H1 (cell line): Measurements from ENCODE around the gene PIGS. TPM values are rescaled to one million over a fixed set of nuclear protein-coding genes. Genes with fewer than 3 reads are reported as not detected.

Source experiments
- CTCF ChIA-PET: fragments of 300-600 bp; sonication (Branson Sonifier 250); formaldehyde crosslinking; loops from one replicate; lab custom pipeline; 2021; ENCODE audit not compliant: partially characterized antibody; lab: Charles Lee
- POLR2A ChIA-PET: fragments of 300-600 bp; sonication (Branson Sonifier 250); formaldehyde crosslinking; loops from one replicate; lab custom pipeline; 2021; ENCODE audit warnings: inconsistent platforms; ENCODE audit not compliant: partially characterized antibody; lab: Charles Lee
- DNase-seq, 2 experiments: peaks; one replicate each; pipeline versions ENCODE4 v3.0.0 to v3.0.0-alpha.2; 2010 to 2022; ENCODE audit warnings: low spot score in 2 of 2, low read depth in 1 of 2, mixed read lengths in 1 of 2
- FAIRE-seq: peaks from 2 replicates; lab custom pipeline; 2011; peaks lifted over from hg19 to GRCh38; lab: Jason Lieb, UNC
- H2AFZ ChIP-seq: 2 replicates; pipeline ENCODE4 v1.8.1; 2012; ENCODE audit warnings: low read length, inconsistent platforms
- H2AK5ac ChIP-seq: 2 replicates; pipeline ENCODE4 v1.6.1; 2013; ENCODE audit warnings: low read depth, low read length
- H2BK120ac ChIP-seq: replicated peaks from 2 replicates; pipeline ENCODE3; 2013; ENCODE audit warnings: low read depth, low read length, inconsistent platforms
- H2BK12ac ChIP-seq: 2 replicates; pipeline ENCODE4 v1.6.1; 2013; ENCODE audit warnings: low read depth, low read length
- H2BK15ac ChIP-seq: 2 replicates; pipeline ENCODE4 v1.6.1; 2013; ENCODE audit warnings: low read length
- H2BK20ac ChIP-seq: 2 replicates; pipeline ENCODE4 v1.6.1; 2013; ENCODE audit warnings: low read length
- H2BK5ac ChIP-seq: 2 replicates; pipeline ENCODE4 v1.6.1; 2013; ENCODE audit warnings: low read depth, low read length
- H3K14ac ChIP-seq: 2 replicates; pipeline ENCODE4 v1.6.1; 2013; ENCODE audit warnings: inconsistent platforms; ENCODE audit not compliant: insufficient read length
- H3K18ac ChIP-seq: 2 replicates; pipeline ENCODE4 v1.6.1; 2013; ENCODE audit warnings: low read length; ENCODE audit errors: extremely low read depth
- H3K23ac ChIP-seq: 2 replicates; pipeline ENCODE4 v1.6.1; 2013; ENCODE audit warnings: inconsistent platforms; ENCODE audit not compliant: insufficient read length
- H3K23me2 ChIP-seq: 2 replicates; pipeline ENCODE4 v1.6.1; 2013; ENCODE audit warnings: low read depth, low read length
- H3K27ac ChIP-seq: 2 replicates; pipeline ENCODE4 v1.6.1; 2011; ENCODE audit warnings: low read depth, low read length, inconsistent platforms
- H3K27me3 ChIP-seq, 4 experiments: replicated peaks in 1 of 4; 1 replicate in 1 of 4; 2 replicates in 3 of 4; pipeline versions ENCODE4 v1.6.1 to v1.8.1; 2011 to 2013; ENCODE audit warnings: low read length in 3 of 4, mild to moderate bottlenecking in 3 of 4, inconsistent platforms in 2 of 4, mixed read lengths in 2 of 4, moderate library complexity in 1 of 4; ENCODE audit not compliant: control insufficient read depth in 3 of 4, insufficient read depth in 3 of 4; ENCODE audit errors: extremely low read depth in 1 of 4
- H3K36me3 ChIP-seq, 4 experiments: 2 replicates each; pipeline versions ENCODE4 v1.6.1 to v1.8.1; 2011 to 2013; ENCODE audit warnings: mild to moderate bottlenecking in 4 of 4, low read length in 3 of 4, moderate library complexity in 2 of 4, control low read depth in 1 of 4, inconsistent platforms in 1 of 4; ENCODE audit not compliant: insufficient read depth in 4 of 4, control insufficient read depth in 2 of 4
- H3K4ac ChIP-seq: replicated peaks from 2 replicates; pipeline ENCODE3; 2013; ENCODE audit warnings: low read length, low read depth, mixed read lengths, inconsistent platforms; ENCODE audit not compliant: insufficient read length
- H3K4me1 ChIP-seq, 4 experiments: replicated peaks in 1 of 4; 1 replicate in 1 of 4; 2 replicates in 3 of 4; pipeline versions ENCODE4 v1.6.1 to v1.8.1; 2011 to 2013; ENCODE audit warnings: low read length in 3 of 4, inconsistent platforms in 2 of 4, mixed read lengths in 1 of 4; ENCODE audit not compliant: insufficient read depth in 4 of 4, control insufficient read depth in 3 of 4
- H3K4me2 ChIP-seq, 2 experiments: 2 replicates each; pipeline versions ENCODE4 v1.6.1 to v1.8.1; 2011 to 2013; ENCODE audit warnings: low read depth in 2 of 2, low read length in 2 of 2, control low read depth in 1 of 2, inconsistent platforms in 1 of 2, mild to moderate bottlenecking in 1 of 2; ENCODE audit not compliant: insufficient read depth in 1 of 2
- H3K4me3 ChIP-seq, 4 experiments: fragments of 200-600, 300-600 bp in 1 of 4; sonication (generic), shearing (Covaris generic), sonication (Bioruptor Twin) in 1 of 4; 2 replicates each; pipeline versions ENCODE4 v1.5.1 to v1.8.1; 2011 to 2016; ENCODE audit warnings: low read length in 4 of 4, low read depth in 3 of 4, control low read depth in 2 of 4, inconsistent platforms in 2 of 4, mild to moderate bottlenecking in 2 of 4, mixed read lengths in 1 of 4, moderate library complexity in 1 of 4; ENCODE audit not compliant: insufficient read depth in 2 of 4; ENCODE audit errors: extremely low read depth in 1 of 4
- H3K56ac ChIP-seq: replicated peaks from 2 replicates; pipeline ENCODE3; 2013; ENCODE audit warnings: low read depth, mild to moderate bottlenecking, mixed read lengths, low read length, inconsistent platforms; ENCODE audit not compliant: insufficient read length
- H3K79me1 ChIP-seq: 2 replicates; pipeline ENCODE4 v1.6.1; 2013; ENCODE audit warnings: low read depth, low read length, control low read depth
- H3K79me2 ChIP-seq, 2 experiments: 2 replicates each; pipeline versions ENCODE4 v1.6.1 to v1.8.1; 2012 to 2013; ENCODE audit warnings: low read length in 2 of 2, mild to moderate bottlenecking in 2 of 2, inconsistent platforms in 1 of 2; ENCODE audit not compliant: insufficient read depth in 2 of 2, control insufficient read depth in 1 of 2
- H3K9ac ChIP-seq, 4 experiments: replicated peaks in 1 of 4; 1 replicate in 1 of 4; 2 replicates in 3 of 4; pipeline versions ENCODE4 v1.6.1 to v1.8.1; 2011 to 2013; ENCODE audit warnings: low read depth in 3 of 4, low read length in 3 of 4, control low read depth in 2 of 4, mild to moderate bottlenecking in 2 of 4, moderate library complexity in 2 of 4, inconsistent platforms in 1 of 4; ENCODE audit errors: extremely low read depth in 1 of 4
- H3K9me3 ChIP-seq, 2 experiments: 2 replicates each; pipeline versions ENCODE4 v1.6.1 to v1.8.1; 2012 to 2013; ENCODE audit warnings: mild to moderate bottlenecking in 2 of 2, moderate library complexity in 2 of 2, control low read depth in 1 of 2, inconsistent platforms in 1 of 2, low read depth in 1 of 2, low read length in 1 of 2, mixed read lengths in 1 of 2; ENCODE audit not compliant: insufficient read depth in 2 of 2
- H4K20me1 ChIP-seq, 2 experiments: replicated peaks in 1 of 2; 2 replicates each; pipeline versions ENCODE3 to v1.8.1; 2011 to 2013; ENCODE audit warnings: inconsistent platforms in 2 of 2, low read length in 2 of 2, mild to moderate bottlenecking in 1 of 2; ENCODE audit not compliant: insufficient read depth in 2 of 2, control insufficient read depth in 1 of 2
- H4K5ac ChIP-seq: 2 replicates; pipeline ENCODE4 v1.6.1; 2013; ENCODE audit warnings: low read length, low read depth, mixed read lengths, inconsistent platforms; ENCODE audit not compliant: insufficient read length
- H4K8ac ChIP-seq: 2 replicates; pipeline ENCODE4 v1.8.0; 2013; ENCODE audit warnings: mild to moderate bottlenecking, moderate library complexity, low read length, inconsistent platforms; ENCODE audit not compliant: insufficient read depth; ENCODE audit errors: extremely low read depth
- H4K91ac ChIP-seq: replicated peaks from 2 replicates; pipeline ENCODE3; 2013; ENCODE audit warnings: low read length, mixed read lengths, inconsistent platforms; ENCODE audit not compliant: insufficient read length
- CHD2 ChIP-seq: IDR thresholded peaks from 2 replicates; pipeline ENCODE4 v1.6.1; 2012; ENCODE audit warnings: low read length, improper control_type of control experiment
- FOSL1 ChIP-seq: IDR thresholded peaks from 2 replicates; pipeline ENCODE4 v1.6.1; 2011; ENCODE audit warnings: mild to moderate bottlenecking, low read depth, low read length, moderate library complexity; ENCODE audit not compliant: insufficient read depth
- NRF1 ChIP-seq: IDR thresholded peaks from 2 replicates; pipeline ENCODE4 v1.6.1; 2011; ENCODE audit warnings: mild to moderate bottlenecking, low read depth, low read length, improper control_type of control experiment
- RXRA ChIP-seq: IDR thresholded peaks from 2 replicates; pipeline ENCODE4 v1.6.1; 2011; ENCODE audit warnings: low read depth, mild to moderate bottlenecking, low read length, moderate library complexity; ENCODE audit not compliant: insufficient read depth
- SIRT6 ChIP-seq: IDR thresholded peaks from one replicate; pipeline ENCODE4 v1.7.1; 2012; ENCODE audit warnings: low read length, inconsistent platforms
- SIX5 ChIP-seq: IDR thresholded peaks from 2 replicates; pipeline ENCODE4 v1.6.1; 2011; ENCODE audit warnings: mild to moderate bottlenecking, low read depth, low read length
- SP2 ChIP-seq: IDR thresholded peaks from 2 replicates; pipeline ENCODE4 v1.6.1; 2012; ENCODE audit warnings: mild to moderate bottlenecking, low read length, inconsistent platforms
- SUZ12 ChIP-seq: fragments of 200-600 bp; sonication (generic); IDR thresholded peaks from 2 replicates; pipeline ENCODE4 v1.6.1; 2012; ENCODE audit warnings: mild to moderate bottlenecking, inconsistent platforms, low read length, moderate library complexity, mixed read lengths
- TBP ChIP-seq: IDR thresholded peaks from 2 replicates; pipeline ENCODE4 v1.6.1; 2011; ENCODE audit warnings: low read depth, low read length, improper control_type of control experiment
- ZNF274 ChIP-seq: IDR thresholded peaks from 2 replicates; pipeline ENCODE4 v1.7.0; 2012; ENCODE audit warnings: low read length, borderline replicate concordance; ENCODE audit errors: extremely low read depth
- WGBS, 2 experiments: shearing (Covaris generic) in 1 of 2; methylation state at CpG; one replicate each; pipeline versions ENCODE4 v1.1.6 to v1.1.7; 2013 to 2015; ENCODE audit warnings: low lambda C conversion rate in 2 of 2, mixed read lengths in 2 of 2, inconsistent platforms in 1 of 2, low coverage in 1 of 2, missing lambda C conversion rate in 1 of 2; ENCODE audit not compliant: insufficient replicate concordance in 2 of 2, insufficient coverage in 1 of 2, insufficient read length in 1 of 2; ENCODE audit errors: extremely low coverage in 1 of 2, missing lambda C conversion rate in 1 of 2; 5-methylcytosine and 5-hydroxymethylcytosine counted together
- polyA plus RNA-seq, 7 experiments: library from polyadenylated mRNA; depleted of rRNA in 3 of 7; stranded (reverse) in 5 of 7; unstranded in 2 of 7; fragments of >200 nt in 5 of 7; fragments of 200-250 nt in 2 of 7; gene quantifications; 1 replicate in 5 of 7; 2 replicates in 1 of 7; 4 replicates in 1 of 7; pipeline versions ENCODE4 v1.2.1 to v1.2.3, GENCODE V29; 2011 to 2013; ENCODE audit warnings: missing spikeins in 2 of 7, mixed read lengths in 2 of 7
- total RNA-seq: library from RNA; stranded (reverse); fragmentation: NEBNext Ultra II Directional; extraction: Animal tissue kit (Norgen Biotek cat#: 25700); gene quantifications from 2 replicates; pipeline ENCODE4 v1.2.1, GENCODE V29; 2021
- TF ChIP-seq, protein P1 (sequence below): IDR thresholded peaks from 2 replicates; pipeline ENCODE4 v1.6.1; 2012; ENCODE audit warnings: low read length, inconsistent platforms

Gene PIGS
- total and polyA plus RNA-seq, 2 of the 8 experiments (the other 6 are each of a cell fraction or from before 2014, with no cell fraction given) = 44.3 to 50.6 TPM

DNA sequence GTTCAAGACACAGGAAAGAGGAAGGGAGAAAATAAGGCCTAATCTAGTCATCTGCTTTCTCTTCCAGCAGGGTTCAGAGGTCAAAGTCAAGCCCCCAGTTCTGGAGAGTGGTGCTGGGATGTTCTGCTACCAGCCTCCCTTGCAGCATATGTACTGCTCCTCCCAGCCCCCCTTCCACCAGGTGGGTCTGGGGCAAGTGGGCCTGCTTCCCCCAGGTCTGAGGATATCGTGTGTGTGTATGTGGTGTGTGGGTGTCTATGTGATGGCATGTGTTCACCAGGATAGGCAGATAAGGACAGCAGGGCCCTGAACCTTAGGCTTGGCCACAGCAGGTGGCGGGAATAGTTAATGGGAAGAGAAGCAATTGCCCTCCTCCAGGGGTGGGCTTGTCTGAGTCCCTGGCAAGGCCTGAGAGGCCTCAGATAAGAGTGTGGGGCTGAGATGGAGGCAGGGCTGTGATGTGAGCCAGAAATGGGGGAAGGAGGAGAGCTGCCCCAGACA lies 44.1 kb downstream of the PIGS start:
- Histone ChIP-seq H2BK15ac (no peak overlapping the region), H2AFZ (no peak overlapping the region), H3K4me2 (no peak overlapping the region), H2AK5ac (0 out of 2 replicates have a peak overlapping the region, but pooled peaks have one; percentile 53), H2BK5ac (no peak overlapping the region), H3K4ac (no peak overlapping the region), H3K14ac (no peak overlapping the region), H4K91ac (no peak overlapping the region), H3K23ac (no peak overlapping the region), H3K4me1 (0 out of 7 replicates have a peak, but pooled peaks cover 0 to 2% (median 0%) of the 10 kb centered on the region in 4 experiments), H3K4me3 (no peak overlapping the region), H3K23me2 (no peaks in the 10 kb centered on the region), H2BK20ac (no peak overlapping the region), H3K27ac (no peak overlapping the region), H2BK120ac (no peak overlapping the region), H3K56ac (no peak overlapping the region), H4K8ac (peak overlapping the region; percentile 66; the same call in 1 of the 2 replicates), H4K20me1 (no peaks in the 10 kb centered on the region), H3K18ac (no peak overlapping the region), H3K9me3 (no peaks in the 10 kb centered on the region), H3K79me2 (no peaks in the 10 kb centered on the region), H2BK12ac (no peak overlapping the region), H3K27me3 (no peaks in the 10 kb centered on the region), H3K79me1 (no peaks in the 10 kb centered on the region), H4K5ac (no peak overlapping the region), H3K36me3 (no peaks in the 10 kb centered on the region), H3K9ac (no peak overlapping the region)
- no peak for DNase-seq
- 92% methylated on average over 2 of the region's 2 CpGs; no CpG with 5 or more reads in 1 of the 2 experiments for WGBS, 2 experiments
- no peak for FAIRE-seq
- ChIA-PET POLR2A (interaction anchor here (1.5 kb wide), 1 partner anchor 13 kb away, joined by 4 read pairs; no protein-coding TSS in a partner anchor), CTCF (interaction anchor here (0.5 to 2.5 kb wide), 6 partner anchors 8 to 505 kb away, joined by 3 to 16 read pairs (median 10); no protein-coding TSS in a partner anchor)
- TF ChIP-seq NRF1 = no peak
- TF ChIP-seq RXRA = no peak
- no peak for TF ChIP-seq ZNF274
- TF ChIP-seq SIX5 = no peak
- no peak for TF ChIP-seq SIRT6
- TF ChIP-seq TBP = no peak
- no peak for TF ChIP-seq CHD2
- no peak for TF ChIP-seq FOSL1
- TF ChIP-seq, protein P1, sequence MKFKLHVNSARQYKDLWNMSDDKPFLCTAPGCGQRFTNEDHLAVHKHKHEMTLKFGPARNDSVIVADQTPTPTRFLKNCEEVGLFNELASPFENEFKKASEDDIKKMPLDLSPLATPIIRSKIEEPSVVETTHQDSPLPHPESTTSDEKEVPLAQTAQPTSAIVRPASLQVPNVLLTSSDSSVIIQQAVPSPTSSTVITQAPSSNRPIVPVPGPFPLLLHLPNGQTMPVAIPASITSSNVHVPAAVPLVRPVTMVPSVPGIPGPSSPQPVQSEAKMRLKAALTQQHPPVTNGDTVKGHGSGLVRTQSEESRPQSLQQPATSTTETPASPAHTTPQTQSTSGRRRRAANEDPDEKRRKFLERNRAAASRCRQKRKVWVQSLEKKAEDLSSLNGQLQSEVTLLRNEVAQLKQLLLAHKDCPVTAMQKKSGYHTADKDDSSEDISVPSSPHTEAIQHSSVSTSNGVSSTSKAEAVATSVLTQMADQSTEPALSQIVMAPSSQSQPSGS = no peak
- TF ChIP-seq SUZ12 = no peak
- no peak for TF ChIP-seq SP2
